CD8-positive, alpha-beta memory T cell (primary cell): ENCODE results near the gene OR2L8. TPM values are rescaled to one million over a fixed set of nuclear protein-coding genes. Genes with fewer than 3 reads are reported as not detected.

ENCODE experiments used
- polyA plus RNA-seq: library from polyadenylated mRNA; unstranded; fragments of 300-500 nt; fragmentation: Illumina TruSeq; gene quantifications from one replicate; pipeline ENCODE4 v1.2.3, GENCODE V29; 2021
- total RNA-seq, 2 experiments: library from RNA; stranded (reverse); gene quantifications; one replicate each; pipeline ENCODE4 v1.2.3, GENCODE V29; 2021

The OR2L8 gene
- total and polyA plus RNA-seq, 3 experiments from 2014 or later = not detected

Other genes with a start within 250 kb of the OR2L8 start
- gene OR6F1, start 232.2 kb upstream of the OR2L8 start, total RNA-seq = not detected
- not detected for gene OR6F1, start 232.2 kb upstream of the OR2L8 start, polyA plus RNA-seq
- gene OR14K1, start 210.2 kb upstream of the OR2L8 start, total RNA-seq = not detected
- not detected for gene OR14K1, start 210.2 kb upstream of the OR2L8 start, polyA plus RNA-seq
- gene OR14A2, start 200.7 kb upstream of the OR2L8 start, total RNA-seq = not detected
- gene OR14A2, start 200.7 kb upstream of the OR2L8 start, polyA plus RNA-seq = not detected
- gene OR1C1, start 188.3 kb upstream of the OR2L8 start, total RNA-seq = not detected
- not detected for gene OR1C1, start 188.3 kb upstream of the OR2L8 start, polyA plus RNA-seq
- not detected for gene OR14A16, start 124.7 kb upstream of the OR2L8 start, total RNA-seq
- not detected for gene OR14A16, start 124.7 kb upstream of the OR2L8 start, polyA plus RNA-seq
- gene OR11L1, start 107.0 kb upstream of the OR2L8 start, total RNA-seq = not detected
- gene OR11L1, start 107.0 kb upstream of the OR2L8 start, polyA plus RNA-seq = not detected
- under 1 TPM; 0.09 to 0.16 TPM for gene TRIM58, start 91.7 kb upstream of the OR2L8 start, total RNA-seq
- 0.08 TPM for gene TRIM58, start 91.7 kb upstream of the OR2L8 start, polyA plus RNA-seq
- not detected for gene OR2W3, start 53.3 kb upstream of the OR2L8 start, total RNA-seq
- gene OR2W3, start 53.3 kb upstream of the OR2L8 start, polyA plus RNA-seq = not detected
- gene OR2T8, start 28.6 kb upstream of the OR2L8 start, total RNA-seq = not detected
- gene OR2T8, start 28.6 kb upstream of the OR2L8 start, polyA plus RNA-seq = not detected
- gene OR2AJ1, start 24.0 kb upstream of the OR2L8 start, total RNA-seq = not detected
- gene OR2AJ1, start 24.0 kb upstream of the OR2L8 start, polyA plus RNA-seq = not detected
- gene OR2AK2, start 16.4 kb downstream of the OR2L8 start, total RNA-seq = not detected
- not detected for gene OR2AK2, start 16.4 kb downstream of the OR2L8 start, polyA plus RNA-seq
- gene OR2L5, start 64.8 kb downstream of the OR2L8 start, total RNA-seq = not detected
- not detected for gene OR2L5, start 64.8 kb downstream of the OR2L8 start, polyA plus RNA-seq
- gene OR2L2, start 81.2 kb downstream of the OR2L8 start, total RNA-seq = not detected
- not detected for gene OR2L2, start 81.2 kb downstream of the OR2L8 start, polyA plus RNA-seq
- not detected for gene OR2L3, start 98.0 kb downstream of the OR2L8 start, total RNA-seq
- not detected for gene OR2L3, start 98.0 kb downstream of the OR2L8 start, polyA plus RNA-seq
- not detected for gene OR2L13, start 146.3 kb downstream of the OR2L8 start, total RNA-seq
- not detected for gene OR2L13, start 146.3 kb downstream of the OR2L8 start, polyA plus RNA-seq
- not detected for gene OR2M5, start 196.3 kb downstream of the OR2L8 start, total RNA-seq
- not detected for gene OR2M5, start 196.3 kb downstream of the OR2L8 start, polyA plus RNA-seq
- not detected for gene OR2M2, start 226.0 kb downstream of the OR2L8 start, total RNA-seq
- not detected for gene OR2M2, start 226.0 kb downstream of the OR2L8 start, polyA plus RNA-seq
- not detected for gene OR2M3, start 248.4 kb downstream of the OR2L8 start, total RNA-seq
- gene OR2M3, start 248.4 kb downstream of the OR2L8 start, polyA plus RNA-seq = not detected